ENCODE data around the gene NIPBL.
"Not testable (repeated sequence)": the region's sequence is repeated elsewhere in the genome, so short reads cannot be mapped to it uniquely, and the experiment has no call there.

NIPBL gene, protein sequence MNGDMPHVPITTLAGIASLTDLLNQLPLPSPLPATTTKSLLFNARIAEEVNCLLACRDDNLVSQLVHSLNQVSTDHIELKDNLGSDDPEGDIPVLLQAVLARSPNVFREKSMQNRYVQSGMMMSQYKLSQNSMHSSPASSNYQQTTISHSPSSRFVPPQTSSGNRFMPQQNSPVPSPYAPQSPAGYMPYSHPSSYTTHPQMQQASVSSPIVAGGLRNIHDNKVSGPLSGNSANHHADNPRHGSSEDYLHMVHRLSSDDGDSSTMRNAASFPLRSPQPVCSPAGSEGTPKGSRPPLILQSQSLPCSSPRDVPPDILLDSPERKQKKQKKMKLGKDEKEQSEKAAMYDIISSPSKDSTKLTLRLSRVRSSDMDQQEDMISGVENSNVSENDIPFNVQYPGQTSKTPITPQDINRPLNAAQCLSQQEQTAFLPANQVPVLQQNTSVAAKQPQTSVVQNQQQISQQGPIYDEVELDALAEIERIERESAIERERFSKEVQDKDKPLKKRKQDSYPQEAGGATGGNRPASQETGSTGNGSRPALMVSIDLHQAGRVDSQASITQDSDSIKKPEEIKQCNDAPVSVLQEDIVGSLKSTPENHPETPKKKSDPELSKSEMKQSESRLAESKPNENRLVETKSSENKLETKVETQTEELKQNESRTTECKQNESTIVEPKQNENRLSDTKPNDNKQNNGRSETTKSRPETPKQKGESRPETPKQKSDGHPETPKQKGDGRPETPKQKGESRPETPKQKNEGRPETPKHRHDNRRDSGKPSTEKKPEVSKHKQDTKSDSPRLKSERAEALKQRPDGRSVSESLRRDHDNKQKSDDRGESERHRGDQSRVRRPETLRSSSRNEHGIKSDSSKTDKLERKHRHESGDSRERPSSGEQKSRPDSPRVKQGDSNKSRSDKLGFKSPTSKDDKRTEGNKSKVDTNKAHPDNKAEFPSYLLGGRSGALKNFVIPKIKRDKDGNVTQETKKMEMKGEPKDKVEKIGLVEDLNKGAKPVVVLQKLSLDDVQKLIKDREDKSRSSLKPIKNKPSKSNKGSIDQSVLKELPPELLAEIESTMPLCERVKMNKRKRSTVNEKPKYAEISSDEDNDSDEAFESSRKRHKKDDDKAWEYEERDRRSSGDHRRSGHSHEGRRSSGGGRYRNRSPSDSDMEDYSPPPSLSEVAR (N-terminal part only)

DNA sequence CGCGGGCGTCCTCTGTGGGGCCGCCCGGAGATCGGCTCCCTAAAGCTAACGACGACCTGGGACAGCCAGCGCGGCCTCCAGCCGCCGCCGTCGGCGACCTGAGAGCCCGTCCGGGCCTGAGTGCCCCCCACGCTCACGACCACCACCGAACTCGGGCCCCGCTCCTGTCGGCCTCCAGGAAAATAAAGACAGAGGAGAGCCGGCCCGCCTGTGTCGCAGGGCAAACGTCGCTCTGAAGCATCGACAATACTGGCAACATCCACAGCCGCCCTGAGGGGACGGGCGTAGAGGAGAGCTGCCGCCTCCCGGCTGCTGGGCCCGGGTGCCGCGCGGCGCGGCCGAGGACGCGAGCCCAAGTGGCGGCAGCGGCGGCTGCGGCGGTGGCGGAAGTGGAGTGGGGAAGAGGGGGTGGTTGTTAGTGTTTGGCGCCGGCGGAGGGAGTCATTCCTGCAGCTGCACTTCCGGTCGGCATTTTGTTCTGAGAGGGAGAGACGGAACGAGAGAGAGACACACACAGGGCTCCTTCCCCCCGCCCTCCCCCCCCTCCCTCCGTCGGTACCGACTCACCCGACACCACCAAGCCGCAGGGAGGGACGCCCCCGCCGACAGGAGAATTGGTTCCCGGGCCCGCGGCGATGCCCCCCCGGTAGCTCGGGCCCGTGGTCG is at the start of gene NIPBL:
NIPBL (plus strand) TSS at position 471 of the 666 bp plus-strand sequence. CDS start 76,928 bp downstream, outside the sequence.
- FAIRE-seq = no peak

DNA sequence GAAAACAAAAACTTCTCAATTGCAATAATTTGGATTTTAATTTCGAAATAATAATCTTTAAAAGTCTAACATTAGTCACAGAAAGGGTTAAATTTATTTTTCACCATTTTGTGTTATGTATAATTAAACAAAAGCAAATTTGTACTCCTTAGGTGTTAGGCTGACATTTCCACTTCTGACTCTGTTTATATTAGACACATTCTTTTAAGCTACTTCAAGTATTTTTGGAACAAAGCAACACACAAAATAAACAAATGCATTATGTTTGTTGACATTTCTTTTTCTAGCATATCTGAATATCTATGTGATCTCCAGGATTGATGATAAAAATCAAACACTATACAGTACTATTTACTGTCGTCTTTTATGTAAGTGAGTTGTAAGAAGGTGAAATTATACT is 44.3 kb upstream of the NIPBL start:
- no peak for FAIRE-seq

DNA sequence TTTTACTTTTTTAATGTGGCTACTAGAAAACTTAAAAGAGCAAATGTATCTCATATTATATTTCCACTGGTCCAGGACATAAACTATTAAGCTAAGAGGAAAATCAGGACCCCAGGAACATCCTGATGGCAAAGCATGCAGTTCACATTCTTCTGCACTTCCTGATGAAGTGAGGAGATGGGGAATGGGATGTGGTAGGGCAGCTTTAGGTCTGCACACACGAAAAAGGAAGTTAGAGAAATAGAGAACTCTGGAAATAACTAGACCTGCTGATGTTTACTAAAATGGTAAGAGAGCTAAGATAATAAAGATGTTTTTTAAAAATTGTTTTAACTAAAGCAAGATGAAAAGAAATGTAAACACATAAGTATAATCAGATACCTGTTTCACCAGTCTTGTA is 39.7 kb upstream of the NIPBL start:
- no peak for FAIRE-seq

DNA sequence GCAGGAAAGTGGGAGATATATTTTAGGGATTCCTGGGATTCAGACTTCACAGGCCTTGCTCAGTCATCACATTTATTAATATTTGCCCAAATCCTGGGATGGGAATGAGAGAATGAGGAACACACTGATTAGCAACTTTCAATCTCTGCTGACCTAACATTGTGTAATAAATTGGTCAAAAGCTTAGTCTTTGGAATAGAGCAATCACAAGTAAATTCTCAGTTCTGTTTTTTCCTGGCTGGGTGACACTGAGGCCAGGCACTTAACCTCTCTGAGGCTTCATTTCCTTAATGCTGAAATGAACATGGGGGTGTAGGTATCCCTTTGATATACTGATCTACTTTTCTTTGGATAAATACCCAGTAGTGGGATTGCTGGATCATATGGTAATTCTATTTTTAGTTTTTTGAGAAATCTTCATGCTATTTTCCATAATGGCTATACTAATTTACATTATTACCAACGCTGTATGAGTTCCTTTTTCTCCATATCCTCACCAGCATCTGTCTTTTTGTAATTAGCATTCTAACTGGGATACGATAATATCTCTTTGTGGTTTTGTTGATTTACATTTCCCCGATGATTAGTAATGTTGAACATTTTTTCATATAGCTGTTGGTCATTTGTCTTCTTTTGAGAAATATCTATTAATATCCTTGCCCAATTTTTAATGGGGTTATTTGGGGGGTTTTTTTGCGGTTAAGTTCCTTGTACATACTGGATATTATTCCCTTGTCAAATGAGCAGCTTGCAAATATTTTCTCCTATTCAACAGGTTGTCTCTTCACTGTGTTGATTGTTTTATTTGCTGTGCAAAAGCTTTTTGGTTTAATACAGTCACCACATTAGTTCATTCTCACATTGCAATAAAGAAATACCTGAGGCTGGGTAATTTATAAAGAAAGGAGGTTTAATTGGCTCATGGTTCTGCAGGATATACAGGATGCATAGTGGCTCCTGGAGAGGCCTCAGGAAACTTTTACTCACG is 36.8 kb upstream of the NIPBL start:
- FAIRE-seq = no peak

DNA sequence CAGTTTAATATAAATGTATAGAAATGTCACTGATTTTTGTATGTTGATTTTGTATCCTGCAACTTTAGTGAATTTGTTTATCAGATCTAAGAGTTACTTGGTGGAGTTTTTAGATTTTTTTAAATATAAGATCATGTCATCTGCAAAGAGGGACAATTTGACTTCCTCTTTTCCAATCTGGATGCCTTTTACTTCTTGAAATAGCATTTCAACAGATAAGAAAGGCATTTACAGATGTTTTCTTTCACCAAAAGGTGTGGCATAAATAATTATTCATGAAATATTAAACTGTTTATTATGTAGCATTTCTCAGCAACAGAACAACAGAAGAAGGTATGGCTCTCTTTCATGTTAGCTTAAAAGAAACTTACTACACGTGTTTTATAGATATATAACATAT is 34.9 kb upstream of the NIPBL start:
- no peak for FAIRE-seq

DNA sequence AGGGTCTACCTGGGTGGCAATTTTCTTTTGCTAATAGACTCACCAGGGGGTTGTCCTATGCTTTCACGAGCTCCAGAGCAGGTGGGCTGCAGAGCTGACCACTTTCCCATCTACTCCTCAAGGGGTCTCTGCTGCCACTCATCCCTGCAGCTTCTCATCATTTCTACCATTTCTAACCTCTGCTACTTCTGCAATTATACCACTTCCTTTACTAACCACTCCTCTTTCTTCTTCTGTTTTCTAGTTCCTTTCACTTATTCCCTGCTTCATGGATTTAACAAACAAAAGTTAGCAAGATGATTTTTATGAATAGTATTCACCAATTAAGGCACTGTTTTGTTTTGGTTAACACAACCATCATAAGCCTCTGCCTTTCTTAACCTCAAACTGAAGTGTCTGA is 34.5 kb upstream of the NIPBL start:
- no peak for FAIRE-seq

DNA sequence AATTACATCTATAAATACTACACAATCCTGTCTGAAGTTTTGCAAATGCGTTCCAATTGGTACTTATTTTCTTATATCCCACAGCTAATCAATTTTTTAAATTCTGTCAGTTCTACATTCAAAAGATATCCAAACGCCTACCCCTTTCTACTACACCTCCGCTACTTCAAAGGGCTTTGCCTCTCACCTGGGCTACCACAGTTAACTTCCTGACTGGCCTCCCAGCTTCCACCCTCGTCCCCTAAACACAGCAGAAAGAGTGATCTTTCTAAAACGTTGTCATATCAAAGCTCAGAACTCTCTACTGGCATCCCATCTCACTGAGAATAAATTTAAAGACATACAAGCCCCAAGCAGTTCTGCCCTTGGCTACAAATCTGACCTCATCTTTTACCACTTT is 32.3 kb upstream of the NIPBL start:
- no peak for FAIRE-seq

DNA sequence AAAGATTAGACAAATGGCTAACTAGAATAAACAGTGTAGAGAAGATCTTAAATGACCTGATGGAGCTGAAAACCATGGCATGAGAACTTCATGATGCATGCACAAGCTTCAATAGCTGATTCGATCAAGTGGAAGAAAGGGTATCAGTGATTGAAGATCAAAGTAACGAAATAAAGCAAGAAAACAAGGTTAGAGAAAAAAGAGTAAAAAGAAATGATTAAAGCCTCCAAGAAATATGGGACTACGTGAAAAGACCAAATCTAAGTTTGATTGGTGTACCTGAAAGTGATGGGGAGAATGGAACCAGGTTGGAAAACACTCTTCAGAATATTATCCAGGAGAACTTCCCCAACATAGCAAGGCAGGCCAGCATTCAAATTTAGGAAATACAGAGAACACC is 28.0 kb upstream of the NIPBL start:
- FAIRE-seq = not testable (repeated sequence)

DNA sequence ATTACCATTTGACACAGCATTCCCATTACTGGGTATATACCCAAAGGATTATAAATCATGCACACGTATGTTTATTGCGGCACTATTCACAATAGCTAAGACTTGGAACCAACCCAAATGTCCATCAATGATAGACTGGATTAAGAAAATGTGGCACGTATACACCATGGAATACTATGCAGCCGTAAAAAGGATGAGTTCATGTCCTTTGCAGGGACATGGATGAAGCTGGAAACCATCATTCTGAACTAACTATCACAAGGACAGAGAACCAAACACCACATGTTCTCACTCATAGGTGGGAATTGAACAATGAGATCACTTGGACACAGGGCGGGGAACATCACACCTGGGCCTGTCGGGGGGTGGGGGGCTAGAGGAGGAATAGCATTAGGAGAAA is 23.7 kb upstream of the NIPBL start:
- not testable (repeated sequence) for FAIRE-seq

DNA sequence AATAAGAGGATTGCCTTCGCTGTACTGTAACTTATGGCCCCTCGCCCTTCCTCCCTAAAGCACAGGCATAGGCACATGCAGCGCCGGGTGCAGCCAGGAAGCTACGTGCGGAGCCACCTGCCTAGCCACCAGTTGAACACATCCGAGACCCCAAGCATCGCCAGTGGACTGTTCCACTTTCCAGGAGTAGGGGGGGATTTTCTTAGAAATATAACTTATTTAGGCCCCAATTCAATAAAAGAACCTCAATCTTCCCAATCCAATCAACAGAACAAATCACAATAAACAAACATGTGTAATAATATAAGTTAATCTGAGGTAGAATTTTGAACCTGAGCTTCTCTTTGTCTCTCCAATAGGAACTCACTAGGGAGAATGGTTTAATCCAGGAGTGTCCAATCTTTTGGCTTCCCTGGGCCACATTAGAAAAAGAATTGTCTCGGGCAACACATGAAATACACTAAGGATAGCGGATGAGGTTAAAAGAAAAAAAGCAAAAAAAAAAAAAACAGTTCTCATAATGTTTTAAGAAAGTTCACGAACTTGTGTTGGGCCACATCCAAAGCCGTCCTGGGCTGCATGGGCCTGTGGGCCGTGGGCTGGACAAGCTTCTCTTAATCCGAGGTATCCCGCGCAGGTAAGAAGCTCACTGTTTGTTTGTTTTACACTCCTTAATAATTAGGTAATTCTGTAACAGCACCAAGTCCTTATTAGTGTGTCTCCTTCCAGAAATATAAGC is 22.0 kb upstream of the NIPBL start:
- FAIRE-seq = no peak

DNA sequence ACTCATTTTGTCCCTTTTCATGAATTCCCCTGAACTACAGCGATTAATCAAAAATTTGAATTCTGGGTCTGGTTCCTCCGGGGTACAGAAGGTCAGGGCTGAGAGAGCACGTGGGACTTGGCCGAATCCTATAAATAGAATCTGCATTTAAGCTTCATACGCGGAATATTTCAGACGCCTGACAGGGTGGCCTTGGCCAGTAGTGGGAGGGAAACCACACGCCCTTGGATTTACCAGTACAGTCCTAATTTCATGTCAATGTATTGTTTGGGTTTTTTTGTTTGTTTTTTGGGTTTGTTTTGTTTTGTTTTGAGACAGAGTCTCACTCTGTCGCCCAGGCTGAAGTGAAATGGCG is 21.5 kb upstream of the NIPBL start:
- FAIRE-seq = no peak

DNA sequence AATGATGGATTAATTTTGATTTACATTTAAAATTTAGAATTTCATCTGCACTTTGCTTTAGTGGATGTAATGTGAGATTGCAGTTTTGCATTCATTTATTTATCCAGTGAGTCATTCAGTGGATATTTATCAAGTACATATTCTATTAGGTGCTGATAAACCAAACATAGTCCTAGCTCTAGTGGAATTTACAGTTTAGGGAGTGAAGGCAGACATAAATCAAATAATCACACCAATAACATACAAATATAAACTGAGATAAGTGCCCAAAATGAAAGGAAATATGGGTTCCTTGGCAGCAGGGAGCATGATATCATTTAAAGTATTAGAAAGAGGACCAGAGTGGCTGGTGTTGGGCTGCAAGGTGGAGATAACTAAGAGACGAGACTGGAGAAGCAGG is 14.7 kb upstream of the NIPBL start:
- FAIRE-seq = no peak

DNA sequence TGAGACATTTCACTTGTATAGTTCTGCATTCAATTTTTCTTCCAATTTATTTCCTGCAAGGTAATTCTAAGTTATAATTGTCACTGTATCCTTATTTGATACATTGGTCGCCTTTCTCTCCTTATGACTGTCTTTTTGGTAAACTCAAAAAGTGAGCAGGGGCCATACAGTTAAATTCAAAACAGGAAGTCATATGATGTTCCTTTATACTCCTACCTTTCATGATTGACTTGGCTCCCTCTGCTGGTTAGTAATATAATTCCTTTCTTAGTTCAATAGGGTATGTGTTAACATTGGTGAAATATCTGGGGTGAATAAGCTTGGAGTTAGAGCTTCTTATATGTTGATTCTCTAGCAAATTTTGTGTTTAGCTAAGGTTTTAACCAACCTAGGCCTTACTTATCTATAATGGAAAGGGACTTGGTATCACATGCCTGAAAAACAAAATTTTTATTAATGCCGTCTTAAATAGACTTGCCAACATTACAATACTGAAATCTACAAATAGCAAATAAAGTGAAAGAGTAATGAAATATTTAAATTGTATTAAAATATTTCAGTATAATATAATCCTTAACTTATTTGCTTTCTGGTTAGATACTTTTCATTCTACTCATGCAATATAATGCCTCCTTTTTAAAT is 6.0 kb upstream of the NIPBL start:
- FAIRE-seq = peak; percentile 93

DNA sequence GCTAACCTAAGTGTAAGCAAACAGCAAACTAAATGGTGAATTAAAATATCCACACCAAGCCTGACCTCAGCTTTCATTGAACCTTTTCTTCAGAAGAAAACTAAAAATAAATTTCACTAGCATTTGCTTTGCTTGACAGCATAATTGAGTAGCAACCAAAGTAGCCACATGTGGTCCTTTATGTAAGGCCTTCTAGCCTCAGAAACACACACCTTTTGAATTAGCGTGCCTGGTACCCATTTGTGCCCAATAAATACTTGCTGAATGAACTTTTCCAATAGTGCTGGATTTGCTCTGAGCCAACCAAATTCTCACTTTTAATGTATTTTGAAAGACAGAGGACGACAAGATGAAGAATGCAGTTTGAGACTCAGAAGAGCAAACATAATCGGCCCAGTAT is 2.1 kb upstream of the NIPBL start:
- FAIRE-seq = no peak

DNA sequence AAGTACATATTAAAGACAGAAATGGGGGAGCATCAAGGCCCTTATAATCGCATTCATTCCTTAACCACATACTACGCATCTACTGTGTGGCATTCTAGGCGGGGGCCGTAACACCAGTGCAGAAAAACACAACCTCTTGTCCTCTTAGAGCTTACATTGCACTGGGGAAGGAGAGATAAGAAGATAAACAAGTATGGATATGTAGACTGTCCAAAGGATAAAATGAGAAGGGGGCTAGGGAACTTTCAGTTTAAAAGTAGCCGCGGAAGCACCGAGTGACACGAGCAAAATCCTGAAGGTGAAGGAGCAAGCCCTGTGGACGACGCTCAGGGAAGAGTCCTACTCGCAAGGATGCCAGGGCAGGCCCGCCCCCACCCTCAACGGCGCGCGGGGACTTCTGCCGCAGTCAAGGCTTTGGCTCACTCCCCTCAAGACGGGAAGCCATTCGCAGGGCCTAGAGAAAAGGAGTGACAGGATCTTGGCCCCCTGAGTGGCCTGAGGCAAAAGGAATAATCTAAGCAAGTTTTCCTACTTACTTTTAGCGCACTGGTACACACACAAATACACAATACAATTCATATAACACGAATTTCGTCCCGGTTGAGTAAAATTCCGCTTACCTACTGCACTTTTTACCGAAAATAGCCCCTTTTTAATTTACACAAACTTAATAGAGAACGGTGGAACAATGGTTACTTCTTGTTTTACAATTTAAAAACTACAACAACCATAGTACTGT is 1.3 kb upstream of the NIPBL start:
- no peak for FAIRE-seq

DNA sequence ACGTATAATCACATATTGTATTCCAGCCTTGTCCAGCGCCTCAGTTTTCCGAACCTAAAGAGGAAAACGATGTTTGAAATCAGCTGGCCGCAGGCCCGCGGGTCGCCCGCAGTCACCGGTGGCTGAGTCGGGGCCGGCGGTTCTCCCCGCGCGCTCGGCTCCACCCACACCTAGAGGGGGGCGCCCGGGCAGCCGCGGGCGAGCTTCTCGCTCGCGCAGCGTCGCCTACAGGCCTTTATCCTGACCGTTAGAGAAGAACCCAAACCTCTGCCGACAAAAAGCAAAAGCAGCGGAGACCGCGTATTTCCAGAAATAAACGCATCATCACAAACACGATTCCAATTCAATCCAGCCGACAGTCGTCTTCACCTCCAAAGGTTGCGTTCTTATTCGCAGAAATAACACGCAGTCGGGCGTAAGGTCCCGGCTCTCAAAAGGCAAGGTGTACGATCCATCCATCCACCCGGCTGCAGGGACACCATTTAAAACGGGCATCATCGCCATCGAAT is 725 bp upstream of the NIPBL start:
- no peak for FAIRE-seq

DNA sequence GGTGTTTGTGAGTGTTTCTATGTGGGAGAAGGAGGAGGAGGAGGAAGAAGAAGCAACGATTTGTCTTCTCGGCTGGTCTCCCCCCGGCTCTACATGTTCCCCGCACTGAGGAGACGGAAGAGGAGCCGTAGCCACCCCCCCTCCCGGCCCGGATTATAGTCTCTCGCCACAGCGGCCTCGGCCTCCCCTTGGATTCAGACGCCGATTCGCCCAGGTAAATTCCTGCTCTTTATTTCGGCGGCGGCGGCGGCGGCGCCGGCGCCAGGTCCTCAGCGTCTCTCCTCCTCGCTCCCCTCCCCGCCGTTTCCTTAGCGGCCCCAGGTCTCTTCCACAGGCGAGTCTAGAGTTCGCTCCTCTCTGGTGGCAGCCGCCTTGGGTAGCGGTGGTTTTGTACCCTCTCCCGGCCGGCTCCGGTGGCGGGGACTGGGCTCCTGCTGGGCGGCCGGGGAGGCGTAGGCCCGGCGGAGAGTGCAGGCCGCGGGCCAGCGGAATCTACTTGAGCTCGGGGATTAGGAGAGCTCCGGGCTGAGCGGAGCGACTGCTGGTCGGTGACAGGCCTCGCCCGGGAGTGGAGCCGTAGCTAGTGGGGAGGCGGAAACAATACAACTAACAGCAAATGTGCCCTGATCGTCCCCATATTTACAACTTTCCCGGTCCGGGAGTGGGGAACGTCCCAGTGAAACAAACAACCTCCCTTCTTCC is 547 bp downstream of the NIPBL start:
- no peak for FAIRE-seq

DNA sequence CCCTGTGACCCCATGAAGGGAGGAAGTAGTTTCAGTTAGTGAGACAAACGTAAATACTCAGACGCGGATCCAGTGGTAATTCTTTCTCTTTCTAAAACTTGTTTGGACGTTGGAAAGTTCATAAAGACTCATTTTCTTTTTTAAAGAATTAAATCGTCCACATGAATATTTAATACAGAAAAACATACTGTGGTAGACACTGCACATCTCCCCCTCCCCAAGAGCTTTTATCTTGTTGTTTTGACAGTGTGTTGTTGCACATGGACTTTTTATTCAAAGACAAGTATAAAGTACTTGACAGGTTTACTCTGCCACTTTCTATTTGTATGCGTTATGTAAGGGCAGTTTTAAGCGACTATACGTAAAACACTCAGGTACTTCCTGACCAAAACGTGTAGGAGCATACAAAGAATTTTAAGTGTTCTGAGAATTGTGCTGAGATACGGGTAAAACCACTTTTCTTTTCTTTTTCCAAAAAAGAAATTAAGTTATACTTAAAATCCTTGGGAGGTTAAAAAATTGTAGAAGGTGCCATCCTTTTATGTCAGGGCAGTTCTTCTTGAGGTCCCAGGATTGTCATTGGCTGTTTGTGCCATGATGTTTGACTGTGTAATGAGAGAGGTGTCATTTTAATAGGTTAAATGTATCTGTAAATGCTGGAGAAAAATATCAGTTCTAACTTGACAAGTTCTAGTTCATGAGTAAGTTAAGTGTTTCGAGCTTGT is 1.3 kb downstream of the NIPBL start:
- no peak for FAIRE-seq

Data from A204.1 (cell line).